ENCODE measurements around the gene HS3ST4.
"Not testable (repeated sequence)": the region's sequence is repeated elsewhere in the genome, so short reads cannot be mapped to it uniquely, and the experiment has no call there.

Gene HS3ST4

DNA sequence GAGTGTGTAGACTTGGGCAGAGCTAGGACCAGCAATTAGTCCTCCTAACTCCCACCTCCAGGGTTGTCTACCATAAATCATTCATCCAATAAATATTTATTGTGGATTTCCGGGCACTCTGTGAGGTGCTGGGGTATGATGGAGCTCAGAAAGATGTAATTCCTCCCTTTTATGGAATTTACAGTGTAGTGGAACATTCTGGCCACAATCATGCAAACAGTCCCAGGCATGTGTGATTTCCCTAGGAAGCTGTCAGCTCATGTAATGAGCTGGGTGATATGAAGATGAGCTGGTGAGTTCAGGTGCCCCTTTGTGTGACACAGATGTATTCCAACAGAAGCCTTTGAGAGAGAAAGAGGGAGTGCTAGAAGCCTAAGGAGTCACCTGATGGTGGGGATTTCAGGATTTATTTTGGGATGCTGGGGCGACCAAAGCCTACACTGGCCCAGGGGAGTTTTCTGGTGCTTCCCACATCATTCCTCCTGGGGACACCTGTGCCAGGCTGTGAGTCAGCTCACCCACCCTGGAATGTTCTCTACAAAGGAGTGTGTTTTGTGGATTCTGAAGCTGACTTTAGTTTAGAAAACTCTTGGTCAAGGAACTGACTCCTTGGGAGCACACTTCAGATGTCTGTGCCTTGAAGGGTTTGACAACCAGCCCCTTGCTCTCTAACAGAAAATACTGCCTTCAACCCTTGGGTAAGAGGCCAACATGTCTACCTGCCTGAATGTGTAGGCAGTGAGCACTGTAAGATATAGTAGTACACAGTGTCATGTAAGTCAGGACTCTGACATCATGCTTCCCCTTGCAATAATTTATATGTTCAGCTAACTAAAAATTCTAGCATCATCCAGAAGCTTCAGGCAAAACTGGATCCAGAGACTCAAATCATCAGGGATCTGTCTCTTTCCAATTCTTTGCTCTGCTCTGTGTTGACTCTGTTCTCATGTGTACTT, 42.9 kb downstream of the HS3ST4 start:
- Histone ChIP-seq H3K27me3 (ENCODE audit: low read depth, low read length) (no peaks in the 10 kb centered on the region), H3K4me1 (ENCODE audit: control insufficient read depth in 1 of 2, insufficient read depth in 2 of 2, low read length in 2 of 2) (no peaks in the 10 kb centered on the region), H3K27ac (ENCODE audit: low read length) (no peak overlapping the region), H3K9me3 (ENCODE audit: control insufficient read depth in 1 of 2, low read length in 2 of 2) (no peaks in the 10 kb centered on the region), H3K36me3 (ENCODE audit: control insufficient read depth in 1 of 2, insufficient read depth in 2 of 2, low read length in 2 of 2) (no peaks in the 10 kb centered on the region), H3K4me3 (ENCODE audit: low read depth in 1 of 2, low read length in 2 of 2) (no peak overlapping the region)

DNA sequence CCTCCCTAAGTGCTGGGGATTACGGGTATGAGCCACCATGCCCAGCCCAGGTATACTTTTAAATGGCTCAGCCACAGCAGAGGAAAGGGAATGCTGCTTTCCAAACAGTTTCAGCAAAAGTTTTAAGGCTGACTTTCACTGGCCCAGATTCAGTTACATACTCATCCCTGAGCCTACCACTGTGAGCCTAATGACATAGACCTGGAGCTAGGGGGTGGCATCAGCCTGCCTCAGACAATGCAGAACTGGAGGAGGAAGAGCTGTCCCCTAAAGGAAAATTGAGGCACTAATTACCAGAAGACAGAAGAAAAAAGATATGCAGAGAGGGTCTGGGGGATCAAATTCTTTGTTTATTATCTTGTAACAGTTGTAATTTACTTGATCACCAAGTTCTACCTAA, 43.9 kb downstream of the HS3ST4 start:
- H3K4me3 ChIP-seq (ENCODE audit: low read depth in 1 of 2, low read length in 2 of 2): no peak overlapping the region
- H3K27ac ChIP-seq (ENCODE audit: low read length): no peak overlapping the region
- H3K27me3 ChIP-seq (ENCODE audit: low read depth, low read length): no peaks in the 10 kb centered on the region
- H3K4me1 ChIP-seq (ENCODE audit: control insufficient read depth in 1 of 2, insufficient read depth in 2 of 2, low read length in 2 of 2): no peaks in the 10 kb centered on the region
- H3K9me3 ChIP-seq (ENCODE audit: control insufficient read depth in 1 of 2, low read length in 2 of 2): no peaks in the 10 kb centered on the region
- H3K36me3 ChIP-seq (ENCODE audit: control insufficient read depth in 1 of 2, insufficient read depth in 2 of 2, low read length in 2 of 2): no peaks in the 10 kb centered on the region

DNA sequence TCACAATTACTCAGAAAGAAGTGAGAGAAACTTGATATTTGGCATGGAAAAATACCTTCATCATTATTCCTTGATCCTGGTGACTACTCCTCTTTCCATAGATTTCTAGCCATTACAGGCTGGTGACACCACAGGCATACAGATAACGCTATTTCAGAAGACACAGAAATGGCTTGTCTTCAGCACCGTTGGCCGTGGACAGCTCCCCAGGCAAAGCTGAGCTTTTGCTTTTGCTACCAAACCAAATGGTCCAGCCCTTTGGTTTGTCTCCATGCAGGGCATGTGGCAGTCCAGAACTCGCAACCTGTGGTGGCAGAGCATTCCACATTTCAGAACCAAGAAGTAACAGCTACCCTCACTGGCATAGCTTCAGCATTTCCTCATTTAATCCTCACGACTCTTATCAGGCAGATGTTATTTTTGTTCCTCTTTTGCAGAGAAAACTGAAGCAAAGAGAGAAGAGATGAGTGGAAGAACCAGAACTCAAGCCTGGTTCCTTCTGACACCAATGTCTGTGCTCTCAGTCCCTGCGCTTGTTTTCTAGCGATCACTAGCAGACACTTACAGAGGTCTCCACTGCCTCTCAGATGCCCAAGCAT, 55.5 kb downstream of the HS3ST4 start:
- no peak overlapping the region for H3K4me3 ChIP-seq (ENCODE audit: low read depth in 1 of 2, low read length in 2 of 2)
- peaks cover 0 to 5% of the 10 kb centered on the region in 2 donors for H3K9me3 ChIP-seq (ENCODE audit: control insufficient read depth in 1 of 2, low read length in 2 of 2)
- H3K27me3 ChIP-seq (ENCODE audit: low read depth, low read length): no peaks in the 10 kb centered on the region
- no peaks in the 10 kb centered on the region for H3K36me3 ChIP-seq (ENCODE audit: control insufficient read depth in 1 of 2, insufficient read depth in 2 of 2, low read length in 2 of 2)
- no peaks in the 10 kb centered on the region for H3K4me1 ChIP-seq (ENCODE audit: control insufficient read depth in 1 of 2, insufficient read depth in 2 of 2, low read length in 2 of 2)
- H3K27ac ChIP-seq (ENCODE audit: low read length): no peak overlapping the region

DNA sequence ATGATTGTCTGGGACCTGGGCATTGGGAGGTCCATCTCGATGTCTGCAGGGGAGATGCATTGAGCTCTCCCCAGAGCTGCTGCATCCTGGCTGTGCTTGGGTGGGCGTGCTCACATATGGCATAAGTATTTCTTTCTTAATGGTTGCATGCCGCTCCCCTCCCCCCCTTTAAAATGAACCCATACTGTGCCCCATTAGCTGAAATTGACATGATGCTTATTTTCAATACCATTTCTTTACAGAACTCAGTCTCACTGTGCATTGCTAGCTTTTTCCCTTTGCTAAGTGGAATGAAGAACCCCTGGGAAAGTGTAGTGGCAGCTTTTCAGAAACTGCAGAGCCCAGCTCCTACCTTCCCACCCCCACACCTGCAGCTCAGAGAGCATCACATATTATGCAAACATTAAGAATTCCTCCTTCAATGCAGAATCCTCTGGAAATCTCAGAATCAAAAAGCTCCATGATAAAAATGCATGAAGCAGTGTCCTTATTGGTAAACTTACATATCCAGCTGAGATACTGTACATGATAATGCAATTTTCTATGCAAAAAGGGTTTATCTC, 56.4 kb downstream of the HS3ST4 start:
- H3K4me3 ChIP-seq (ENCODE audit: low read depth in 1 of 2, low read length in 2 of 2): no peak overlapping the region
- no peaks in the 10 kb centered on the region for H3K27me3 ChIP-seq (ENCODE audit: low read depth, low read length)
- peaks cover 0 to 5% of the 10 kb centered on the region in 2 donors for H3K9me3 ChIP-seq (ENCODE audit: control insufficient read depth in 1 of 2, low read length in 2 of 2)
- no peaks in the 10 kb centered on the region for H3K36me3 ChIP-seq (ENCODE audit: control insufficient read depth in 1 of 2, insufficient read depth in 2 of 2, low read length in 2 of 2)
- H3K4me1 ChIP-seq (ENCODE audit: control insufficient read depth in 1 of 2, insufficient read depth in 2 of 2, low read length in 2 of 2): no peaks in the 10 kb centered on the region
- no peak overlapping the region for H3K27ac ChIP-seq (ENCODE audit: low read length)

DNA sequence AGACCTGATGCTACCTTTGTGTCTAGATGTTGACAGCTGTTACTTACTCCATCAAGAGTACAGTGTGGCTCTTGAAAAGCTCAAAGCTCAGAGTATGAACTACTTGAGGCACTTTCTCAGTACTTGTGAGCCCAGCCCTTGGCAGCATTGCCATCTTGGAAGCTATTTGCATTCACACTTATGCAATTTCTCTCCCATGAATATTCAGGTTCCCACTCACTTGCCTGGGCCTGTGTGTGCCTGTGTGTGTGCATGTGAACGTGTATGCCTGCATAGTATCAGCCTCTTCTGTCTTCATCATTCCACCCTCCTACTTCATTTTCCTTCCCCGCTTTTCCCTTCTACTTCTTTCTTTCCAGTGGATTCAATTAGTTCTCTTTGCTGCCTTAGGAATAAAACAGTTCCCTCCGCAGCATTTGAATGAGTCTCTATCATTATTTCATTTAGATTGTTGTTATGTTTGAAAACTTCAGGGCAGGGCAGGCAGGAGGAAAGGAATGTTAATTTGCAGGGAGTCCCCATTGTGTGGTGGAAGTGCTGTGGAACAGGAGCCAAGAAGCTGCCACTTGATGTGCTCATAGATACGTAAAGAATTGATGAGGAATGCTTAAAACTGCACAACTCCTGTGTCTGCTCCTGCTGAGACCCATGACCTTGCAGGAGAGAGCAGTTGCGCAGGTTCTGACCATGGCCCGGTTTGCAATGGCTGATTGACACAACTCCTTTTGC, 58.9 kb downstream of the HS3ST4 start:
- Histone ChIP-seq H3K4me1 (ENCODE audit: control insufficient read depth in 1 of 2, insufficient read depth in 2 of 2, low read length in 2 of 2) (no peaks in the 10 kb centered on the region), H3K9me3 (ENCODE audit: control insufficient read depth in 1 of 2, low read length in 2 of 2) (peaks cover 0 to 5% of the 10 kb centered on the region in 2 donors), H3K27me3 (ENCODE audit: low read depth, low read length) (no peaks in the 10 kb centered on the region), H3K36me3 (ENCODE audit: control insufficient read depth in 1 of 2, insufficient read depth in 2 of 2, low read length in 2 of 2) (no peaks in the 10 kb centered on the region), H3K27ac (ENCODE audit: low read length) (no peak overlapping the region), H3K4me3 (ENCODE audit: low read depth in 1 of 2, low read length in 2 of 2) (no peak overlapping the region)

DNA sequence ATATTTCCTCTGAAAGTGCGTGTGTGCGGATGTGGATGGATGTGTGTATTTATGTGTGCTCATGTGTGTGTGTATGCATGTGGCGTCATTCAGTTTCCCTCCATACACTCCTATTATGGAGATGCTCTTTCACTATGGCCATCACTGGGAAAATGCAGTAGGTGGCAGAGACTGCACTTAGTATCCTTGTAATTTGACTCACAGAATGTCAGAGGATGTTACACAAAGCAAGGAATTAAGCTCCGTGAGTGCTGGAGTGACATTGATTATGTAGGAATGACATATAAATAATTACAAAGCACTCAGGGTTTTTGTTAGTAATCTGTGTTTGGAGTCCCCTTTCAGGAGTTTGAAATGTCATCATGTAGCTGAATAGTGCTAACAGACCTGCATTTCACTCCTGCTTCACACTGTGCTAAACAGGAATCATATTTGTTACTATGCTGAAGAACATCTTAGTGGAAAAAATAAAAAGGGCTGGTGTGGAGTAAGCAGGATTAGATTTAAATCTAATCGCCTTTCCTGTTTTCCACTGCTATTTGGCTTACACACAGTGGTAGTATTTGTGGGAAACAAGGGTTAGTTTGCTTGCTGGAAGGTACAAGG, 59.6 kb downstream of the HS3ST4 start:
- Histone ChIP-seq H3K9me3 (ENCODE audit: control insufficient read depth in 1 of 2, low read length in 2 of 2) (peaks cover 0 to 5% of the 10 kb centered on the region in 2 donors), H3K4me3 (ENCODE audit: low read depth in 1 of 2, low read length in 2 of 2) (no peak overlapping the region), H3K36me3 (ENCODE audit: control insufficient read depth in 1 of 2, insufficient read depth in 2 of 2, low read length in 2 of 2) (no peaks in the 10 kb centered on the region), H3K4me1 (ENCODE audit: control insufficient read depth in 1 of 2, insufficient read depth in 2 of 2, low read length in 2 of 2) (no peaks in the 10 kb centered on the region), H3K27me3 (ENCODE audit: low read depth, low read length) (no peaks in the 10 kb centered on the region), H3K27ac (ENCODE audit: low read length) (no peak overlapping the region)

DNA sequence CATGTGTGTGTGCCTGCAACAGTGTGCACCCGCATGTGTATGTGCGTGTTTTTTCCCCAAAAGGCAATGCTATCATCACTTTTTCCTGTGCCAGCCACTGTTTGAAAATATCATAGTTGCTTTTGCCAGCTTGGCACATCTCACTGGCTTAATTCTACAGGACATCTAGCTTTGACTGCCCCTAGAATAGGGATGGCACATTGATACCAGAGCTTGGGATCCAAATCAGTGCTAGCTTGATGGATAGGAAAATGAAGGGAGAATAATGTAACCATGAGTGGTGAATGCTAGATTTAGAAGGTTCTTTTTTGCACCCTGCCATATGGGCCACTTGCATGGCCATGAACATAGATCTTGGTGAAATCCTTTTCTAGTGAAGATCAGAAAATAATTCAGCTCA, 72.7 kb downstream of the HS3ST4 start:
- H3K27me3 ChIP-seq (ENCODE audit: low read depth, low read length): no peaks in the 10 kb centered on the region
- H3K27ac ChIP-seq (ENCODE audit: low read length): no peak overlapping the region
- H3K4me3 ChIP-seq (ENCODE audit: low read depth in 1 of 2, low read length in 2 of 2): no peak overlapping the region
- no peaks in the 10 kb centered on the region for H3K36me3 ChIP-seq (ENCODE audit: control insufficient read depth in 1 of 2, insufficient read depth in 2 of 2, low read length in 2 of 2)
- no peaks in the 10 kb centered on the region for H3K4me1 ChIP-seq (ENCODE audit: control insufficient read depth in 1 of 2, insufficient read depth in 2 of 2, low read length in 2 of 2)
- no peaks in the 10 kb centered on the region for H3K9me3 ChIP-seq (ENCODE audit: control insufficient read depth in 1 of 2, low read length in 2 of 2)

DNA sequence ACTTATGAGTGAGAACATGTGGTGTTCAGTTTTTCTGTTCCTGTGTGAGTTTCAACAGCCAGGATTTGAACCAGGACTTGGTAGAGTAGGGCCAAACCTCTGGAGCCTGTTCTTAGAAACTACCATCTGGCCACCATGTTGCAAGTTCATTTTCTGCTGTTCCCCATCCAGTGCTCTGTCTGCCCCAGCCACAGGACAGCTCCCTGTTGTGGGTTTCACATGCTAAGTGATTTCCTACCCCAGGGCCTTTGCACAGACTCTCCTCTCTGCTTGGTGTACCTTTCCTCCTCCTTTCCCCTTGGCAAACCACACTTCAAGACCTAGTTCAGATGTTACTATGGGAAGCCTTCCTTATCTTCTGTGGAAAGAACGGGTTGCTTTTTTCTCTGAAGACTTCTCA, 79.5 kb downstream of the HS3ST4 start:
- Histone ChIP-seq H3K4me1 (ENCODE audit: control insufficient read depth in 1 of 2, insufficient read depth in 2 of 2, low read length in 2 of 2) (no peaks in the 10 kb centered on the region), H3K27me3 (ENCODE audit: low read depth, low read length) (no peaks in the 10 kb centered on the region), H3K27ac (ENCODE audit: low read length) (no peak overlapping the region), H3K4me3 (ENCODE audit: low read depth in 1 of 2, low read length in 2 of 2) (no peak overlapping the region), H3K36me3 (ENCODE audit: control insufficient read depth in 1 of 2, insufficient read depth in 2 of 2, low read length in 2 of 2) (no peaks in the 10 kb centered on the region), H3K9me3 (ENCODE audit: control insufficient read depth in 1 of 2, low read length in 2 of 2) (peaks cover 0 to 4% of the 10 kb centered on the region in 2 donors)

DNA sequence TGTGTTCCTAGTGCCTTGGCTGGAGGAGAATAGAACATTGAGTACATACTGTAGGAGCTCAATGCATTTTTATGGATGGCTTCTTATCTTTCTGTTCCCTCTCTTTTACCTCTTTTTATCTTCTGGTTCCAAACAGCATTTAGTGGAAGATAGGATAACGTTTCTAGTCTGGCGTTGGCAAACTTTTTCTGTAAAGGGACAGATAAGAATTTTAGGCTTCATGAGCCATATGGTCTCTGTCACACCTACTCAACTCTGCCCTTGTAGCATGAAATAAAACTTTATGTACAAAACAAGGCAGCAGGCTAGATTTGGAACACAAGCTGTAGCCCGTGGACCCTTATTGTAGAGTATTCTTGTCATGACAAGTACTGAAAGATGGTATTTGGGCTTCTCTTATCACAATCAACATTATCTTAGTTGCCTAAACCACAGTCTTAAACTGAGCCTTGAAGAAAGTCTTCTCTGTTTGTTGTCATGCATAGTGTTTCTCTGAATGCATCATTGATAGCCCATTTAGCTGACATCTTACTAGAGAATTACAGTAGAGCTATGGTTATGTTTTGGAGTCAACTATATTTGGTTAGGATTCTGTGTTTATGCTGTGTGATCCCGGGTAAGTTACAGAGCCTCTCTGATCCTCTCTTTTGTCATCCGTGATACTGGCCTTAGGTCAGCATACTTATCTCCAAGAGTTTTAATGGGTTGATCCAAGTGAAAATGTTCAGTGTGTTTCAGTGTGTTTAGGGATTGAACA, 80.2 kb downstream of the HS3ST4 start:
- Histone ChIP-seq H3K4me3 (ENCODE audit: low read depth in 1 of 2, low read length in 2 of 2) (no peak overlapping the region), H3K4me1 (ENCODE audit: control insufficient read depth in 1 of 2, insufficient read depth in 2 of 2, low read length in 2 of 2) (no peaks in the 10 kb centered on the region), H3K36me3 (ENCODE audit: control insufficient read depth in 1 of 2, insufficient read depth in 2 of 2, low read length in 2 of 2) (no peaks in the 10 kb centered on the region), H3K9me3 (ENCODE audit: control insufficient read depth in 1 of 2, low read length in 2 of 2) (peaks cover 0 to 4% of the 10 kb centered on the region in 2 donors), H3K27ac (ENCODE audit: low read length) (no peak overlapping the region), H3K27me3 (ENCODE audit: low read depth, low read length) (no peaks in the 10 kb centered on the region)

DNA sequence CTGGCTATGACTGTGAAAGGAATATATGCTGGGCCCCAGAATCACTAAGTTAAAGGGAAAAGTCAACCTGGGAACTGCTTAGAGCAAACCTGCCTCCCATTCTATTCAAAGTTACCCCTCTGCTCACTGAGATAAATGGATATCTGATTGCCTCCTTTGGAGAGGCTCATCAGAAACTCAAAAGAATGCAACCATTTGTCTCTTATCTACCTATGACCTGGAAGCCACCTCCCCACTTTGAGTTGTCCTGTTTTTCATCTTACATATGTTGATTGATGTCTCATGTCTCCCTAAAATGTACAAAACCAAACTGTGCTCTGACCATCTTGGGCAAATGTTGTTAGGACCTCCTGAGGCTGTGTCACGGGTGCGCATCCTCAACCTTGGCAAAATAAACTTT, 84.5 kb downstream of the HS3ST4 start:
- not testable (repeated sequence) for H3K4me3 ChIP-seq (ENCODE audit: low read depth in 1 of 2, low read length in 2 of 2); H3K9me3 ChIP-seq (ENCODE audit: control insufficient read depth in 1 of 2, low read length in 2 of 2); H3K27ac ChIP-seq (ENCODE audit: low read length); H3K36me3 ChIP-seq (ENCODE audit: control insufficient read depth in 1 of 2, insufficient read depth in 2 of 2, low read length in 2 of 2); H3K27me3 ChIP-seq (ENCODE audit: low read depth, low read length); H3K4me1 ChIP-seq (ENCODE audit: control insufficient read depth in 1 of 2, insufficient read depth in 2 of 2, low read length in 2 of 2)

Data from muscle layer of duodenum (tissue), 2 donors.